WTC11 (cell line): ENCODE measurements around the gene PRKN. TPM values are rescaled to one million over a fixed set of nuclear protein-coding genes. Genes with fewer than 3 reads are reported as not detected.

Source experiments
- ATAC-seq: fragments of 200-7000 bp; cut with Tn5 transposase; 2 replicates; pipeline ENCODE4 v1.10.0; 2021; ENCODE audit warnings: mild to moderate bottlenecking, moderate library complexity
- CTCF ChIA-PET: fragments of 300-600 bp; sonication (Branson Sonifier 250); formaldehyde crosslinking; loops from one replicate; lab custom pipeline; 2021; ENCODE audit warnings: antibody characterized with exemption; lab: Charles Lee
- POLR2A ChIA-PET: fragments of 350-600 bp; sonication (Branson Sonifier 250); formaldehyde crosslinking; loops from one replicate; lab custom pipeline; 2021; ENCODE audit warnings: antibody characterized with exemption; lab: Charles Lee
- DNase-seq: peaks from one replicate; pipeline ENCODE4 v3.0.0; 2021; ENCODE audit warnings: low spot score
- H3K27ac Mint-ChIP-seq: 2 replicates; pipeline ENCODE4 v1.8.0; 2021; ENCODE audit warnings: mixed read lengths
- H3K27me3 Mint-ChIP-seq: 2 replicates; pipeline ENCODE4 v1.8.0; 2021; ENCODE audit warnings: low read depth, mild to moderate bottlenecking, moderate library complexity, mixed read lengths
- H3K36me3 Mint-ChIP-seq: 2 replicates; pipeline ENCODE4 v1.8.0; 2021; ENCODE audit warnings: mixed read lengths
- H3K4me1 Mint-ChIP-seq: 2 replicates; pipeline ENCODE4 v1.8.0; 2022; ENCODE audit warnings: mixed read lengths
- H3K4me3 Mint-ChIP-seq: 2 replicates; pipeline ENCODE4 v1.8.0; 2021; ENCODE audit warnings: mild to moderate bottlenecking, moderate library complexity, mixed read lengths
- H3K9me3 Mint-ChIP-seq: 2 replicates; pipeline ENCODE4 v1.8.0; 2021; ENCODE audit warnings: mixed read lengths
- ATF6 ChIP-seq: sonication (generic); formaldehyde crosslinking; IDR thresholded peaks from 2 replicates; pipeline ENCODE4 v1.8.1; 2023; ENCODE audit warnings: mild to moderate bottlenecking, missing genetic modification reagents
- CBFB ChIP-seq: sonication (generic); formaldehyde crosslinking; IDR thresholded peaks from 2 replicates; pipeline ENCODE4 v1.8.1; 2022; ENCODE audit warnings: mild to moderate bottlenecking, low read depth, missing genetic modification reagents
- E2F4 ChIP-seq: sonication (generic); formaldehyde crosslinking; IDR thresholded peaks from 2 replicates; pipeline ENCODE4 v1.8.1; 2022; ENCODE audit warnings: low read depth, mild to moderate bottlenecking, moderate library complexity, missing genetic modification reagents, borderline replicate concordance
- ERG ChIP-seq: fragments of 250-450 bp; sonication (Bioruptor Pico); IDR thresholded peaks from 2 replicates; pipeline ENCODE4 v1.8.0; 2021; ENCODE audit warnings: mild to moderate bottlenecking
- IRF2 ChIP-seq: sonication (generic); formaldehyde crosslinking; IDR thresholded peaks from 2 replicates; pipeline ENCODE4 v1.8.0; 2022; ENCODE audit warnings: low read depth, missing genetic modification reagents, borderline replicate concordance
- JAZF1 ChIP-seq: fragments of 250-450 bp; sonication (Bioruptor Pico); IDR thresholded peaks from 2 replicates; pipeline ENCODE4 v1.9.0; 2021; ENCODE audit warnings: moderate library complexity, mild to moderate bottlenecking, inconsistent platforms
- MLX ChIP-seq: sonication (generic); formaldehyde crosslinking; IDR thresholded peaks from 2 replicates; pipeline ENCODE4 v1.8.1; 2023; ENCODE audit warnings: mild to moderate bottlenecking, missing genetic modification reagents, moderate library complexity
- PRDM15 ChIP-seq: sonication (generic); formaldehyde crosslinking; IDR thresholded peaks from 2 replicates; pipeline ENCODE4 v1.8.0; 2022; ENCODE audit warnings: missing genetic modification reagents
- SMAD3 ChIP-seq: sonication (generic); formaldehyde crosslinking; IDR thresholded peaks from 2 replicates; pipeline ENCODE4 v1.8.0; 2022; ENCODE audit warnings: missing genetic modification reagents, mild to moderate bottlenecking, borderline replicate concordance
- SOX15 ChIP-seq: fragments of 250-450 bp; sonication (Bioruptor Pico); IDR thresholded peaks from 2 replicates; pipeline ENCODE4 v1.9.0; 2021; ENCODE audit warnings: mild to moderate bottlenecking
- USF1 ChIP-seq: sonication (generic); formaldehyde crosslinking; IDR thresholded peaks from 2 replicates; pipeline ENCODE4 v1.8.0; 2022; ENCODE audit warnings: mild to moderate bottlenecking, missing genetic modification reagents
- USF2 ChIP-seq: sonication (generic); formaldehyde crosslinking; IDR thresholded peaks from 2 replicates; pipeline ENCODE4 v1.8.1; 2023; ENCODE audit warnings: mild to moderate bottlenecking, missing genetic modification reagents, moderate library complexity
- ZMAT4 ChIP-seq: fragments of 250-450 bp; sonication (Bioruptor Pico); IDR thresholded peaks from 2 replicates; pipeline ENCODE4 v1.9.0; 2021; ENCODE audit warnings: mild to moderate bottlenecking
- ZNF121 ChIP-seq: sonication (generic); formaldehyde crosslinking; IDR thresholded peaks from 2 replicates; pipeline ENCODE4 v1.8.0; 2023; ENCODE audit warnings: missing genetic modification reagents
- ZNF317 ChIP-seq: sonication (generic); formaldehyde crosslinking; IDR thresholded peaks from 2 replicates; pipeline ENCODE4 v1.8.1; 2023; ENCODE audit warnings: low read depth, mild to moderate bottlenecking, moderate library complexity, missing genetic modification reagents, borderline replicate concordance
- total RNA-seq: library from RNA; stranded (reverse); gene quantifications from 3 replicates; pipeline ENCODE4 v1.2.3, GENCODE V29; 2021

Gene PRKN
- total RNA-seq, 1 experiment from 2014 or later, result 0.59 TPM

- no peak for TF ChIP-seq MLX (CRISPR knock-in tag)
- no peak for TF ChIP-seq ERG (CRISPR knock-in tag)
These were observed 117.2 kb downstream of the PRKN start (continued) for GRCh38 chr6:162610351-162610750.

- Mint-ChIP-seq H3K4me3 (no peak overlapping the region), H3K27me3 (no peaks in the 10 kb centered on the region), H3K9me3 (no peaks in the 10 kb centered on the region), H3K4me1 (peaks cover 18% of the 10 kb centered on the region), H3K36me3 (no peaks in the 10 kb centered on the region), H3K27ac (no peak overlapping the region)
- ATAC-seq (no peak), DNase-seq (no peak)
- TF ChIP-seq CBFB (CRISPR knock-in tag) (no peak), JAZF1 (CRISPR knock-in tag) (no peak), USF2 (CRISPR knock-in tag) (no peak), ZNF121 (CRISPR knock-in tag) (no peak)
- CTCF ChIA-PET, result no interaction called here
- POLR2A ChIA-PET, result no interaction called here
These were observed 121.7 kb downstream of the PRKN start for GRCh38 chr6:162605881-162606280.

- ATAC-seq (peak; percentile 65), DNase-seq (no peak)
- H3K9me3 Mint-ChIP-seq, result no peaks in the 10 kb centered on the region
- POLR2A ChIA-PET, result no interaction called here
- no peaks in the 10 kb centered on the region for H3K36me3 Mint-ChIP-seq
- H3K4me1 Mint-ChIP-seq, result peaks cover 18% of the 10 kb centered on the region
- no peak overlapping the region for H3K4me3 Mint-ChIP-seq
- H3K27ac Mint-ChIP-seq, result peak overlapping the region; percentile 29; the same call in 1 of the 2 replicates
- CTCF ChIA-PET, result no interaction called here
- no peak for TF ChIP-seq ATF6 (CRISPR knock-in tag)
- no peak for TF ChIP-seq SMAD3
- no peak for TF ChIP-seq PRDM15
- no peak for TF ChIP-seq USF1 (CRISPR knock-in tag)
- TF ChIP-seq SOX15, result no peak
- TF ChIP-seq ZMAT4 (CRISPR knock-in tag), result no peak
- no peak for TF ChIP-seq ZNF317
- TF ChIP-seq IRF2 (CRISPR knock-in tag), result no peak
- TF ChIP-seq E2F4 (CRISPR knock-in tag), result no peak
- TF ChIP-seq, all 79 proteins: peak for 0
- no peaks in the 10 kb centered on the region for H3K27me3 Mint-ChIP-seq
These were observed 124.1 kb downstream of the PRKN start for GRCh38 chr6:162603231-162604015.
